SK-N-SH (cell line): Measurements from ENCODE around the gene MANBA. TPM values are rescaled to one million over a fixed set of nuclear protein-coding genes. Genes with fewer than 3 reads are reported as not detected.

Source experiments
- CTCF ChIA-PET: fragments of 300-600, 350-600 bp; formaldehyde crosslinking; extraction: SDS; loops from one replicate; lab custom pipeline; 2021; lab: Yijun Ruan, JAX
- POLR2A ChIA-PET: fragments of 350-600 bp; sonication (Branson Sonifier 250); formaldehyde crosslinking; extraction: SDS; loops from one replicate; lab custom pipeline; 2020; ENCODE audit warnings: antibody characterized with exemption, inconsistent platforms; lab: Yijun Ruan, JAX
- DNase-seq: peaks from one replicate; pipeline ENCODE4 v3.0.0; 2012
- H2AFZ ChIP-seq: fragments of 200-600 bp; sonication (generic); 2 replicates; pipeline ENCODE4 v1.8.1; 2016; ENCODE audit warnings: antibody characterized with exemption, mild to moderate bottlenecking, low read depth
- H3F3A ChIP-seq: fragments of 200-600 bp; sonication (generic); replicated peaks from 2 replicates; pipeline ENCODE3; 2016; ENCODE audit warnings: antibody characterized with exemption, mild to moderate bottlenecking; ENCODE audit not compliant: insufficient read depth
- H3K27ac ChIP-seq, 2 experiments: fragments of 200-500 bp in 1 of 2; fragments of 200-600 bp in 1 of 2; sonication (Bioruptor generic) in 1 of 2; sonication (generic), shearing (Covaris generic) in 1 of 2; 2 replicates each; pipeline versions ENCODE4 v1.5.1 to v1.6.1; 2014 to 2016; ENCODE audit warnings: low read depth in 2 of 2, inconsistent platforms in 1 of 2, low read length in 1 of 2, mild to moderate bottlenecking in 1 of 2, mixed read lengths in 1 of 2
- H3K27me3 ChIP-seq: fragments of 200-600 bp; sonication (generic), shearing (Covaris generic); 2 replicates; pipeline ENCODE4 v1.6.1; 2016; ENCODE audit warnings: mixed run types; ENCODE audit not compliant: insufficient read depth
- H3K36me3 ChIP-seq, 2 experiments: fragments of 200-500 bp in 1 of 2; fragments of 200-600 bp in 1 of 2; sonication (Bioruptor generic) in 1 of 2; sonication (generic) in 1 of 2; replicated peaks in 1 of 2; 2 replicates each; pipeline versions ENCODE3 to v1.5.1; 2014 to 2016; ENCODE audit warnings: low read length in 1 of 2, mild to moderate bottlenecking in 1 of 2; ENCODE audit not compliant: insufficient read depth in 2 of 2, control insufficient read depth in 1 of 2
- H3K4me1 ChIP-seq, 2 experiments: fragments of 200-500 bp in 1 of 2; fragments of 200-600 bp in 1 of 2; sonication (Bioruptor generic) in 1 of 2; sonication (generic), shearing (Covaris generic) in 1 of 2; 2 replicates each; pipeline versions ENCODE4 v1.5.1 to v1.6.1; 2014 to 2016; ENCODE audit warnings: low read depth in 1 of 2, low read length in 1 of 2, mixed run types in 1 of 2; ENCODE audit not compliant: insufficient read depth in 2 of 2, control insufficient read depth in 1 of 2
- H3K4me2 ChIP-seq: fragments of 200-600 bp; sonication (generic), shearing (Covaris generic); 2 replicates; pipeline ENCODE4 v1.6.1; 2017; ENCODE audit warnings: mixed run types
- H3K4me3 ChIP-seq, 2 experiments: fragments of 200-500 bp in 1 of 2; fragments of 200-600 bp in 1 of 2; sonication (Bioruptor generic) in 1 of 2; sonication (generic), shearing (Covaris generic) in 1 of 2; 2 replicates each; pipeline versions ENCODE4 v1.5.1 to v1.8.1; 2014 to 2016; ENCODE audit warnings: low read depth in 2 of 2, inconsistent platforms in 1 of 2, low read length in 1 of 2, mild to moderate bottlenecking in 1 of 2, mixed read lengths in 1 of 2, moderate library complexity in 1 of 2
- H3K79me2 ChIP-seq: fragments of 200-600 bp; sonication (generic); 2 replicates; pipeline ENCODE4 v1.8.1; 2017; ENCODE audit warnings: mild to moderate bottlenecking; ENCODE audit not compliant: insufficient read depth
- H3K9ac ChIP-seq: fragments of 200-600 bp; sonication (generic); 2 replicates; pipeline ENCODE4 v1.6.1; 2017; ENCODE audit warnings: mixed run types
- H3K9me2 ChIP-seq: fragments of 200-600 bp; sonication (generic); 2 replicates; pipeline ENCODE4 v1.6.1; 2017; ENCODE audit warnings: mixed run types
- H3K9me3 ChIP-seq: fragments of 200-600 bp; sonication (generic); 2 replicates; pipeline ENCODE4 v1.6.1; 2017; ENCODE audit warnings: mixed run types, mild to moderate bottlenecking, moderate library complexity
- H4K20me1 ChIP-seq: fragments of 200-600 bp; sonication (generic); 2 replicates; pipeline ENCODE4 v1.6.1; 2017; ENCODE audit warnings: mild to moderate bottlenecking, mixed run types; ENCODE audit not compliant: insufficient read depth
- CHD2 ChIP-seq: fragments of 150-350 bp; IDR thresholded peaks from 2 replicates; pipeline ENCODE4 v1.6.1; 2018; ENCODE audit warnings: low read length; ENCODE audit not compliant: partially characterized antibody
- ELF1 ChIP-seq: IDR thresholded peaks from 2 replicates; pipeline ENCODE4 v1.4.0; 2012
- FOSL2 ChIP-seq: IDR thresholded peaks from 2 replicates; pipeline ENCODE4 v1.4.0; 2012; ENCODE audit warnings: low read depth, mild to moderate bottlenecking, moderate library complexity, borderline replicate concordance
- GABPA ChIP-seq: IDR thresholded peaks from 2 replicates; pipeline ENCODE4 v1.4.0; 2012; ENCODE audit warnings: low read depth, mild to moderate bottlenecking
- GATA2 ChIP-seq: sonication (generic); formaldehyde crosslinking; IDR thresholded peaks from 2 replicates; pipeline ENCODE4 v1.5.0; 2020; ENCODE audit warnings: mild to moderate bottlenecking, missing genetic modification reagents
- IRF3 ChIP-seq: fragments of 150-350 bp; IDR thresholded peaks from 2 replicates; pipeline ENCODE4 v1.6.1; 2016; ENCODE audit warnings: mild to moderate bottlenecking, low read depth, low read length
- JUND ChIP-seq: IDR thresholded peaks from 2 replicates; pipeline ENCODE4 v1.4.0; 2012
- MAX ChIP-seq: IDR thresholded peaks from 2 replicates; pipeline ENCODE4 v1.4.0; 2012; ENCODE audit warnings: low read depth
- MEF2A ChIP-seq: IDR thresholded peaks from 2 replicates; pipeline ENCODE4 v1.4.0; 2012; ENCODE audit warnings: low read depth, borderline replicate concordance
- MXI1 ChIP-seq: IDR thresholded peaks from 2 replicates; pipeline ENCODE4 v1.6.1; 2012; ENCODE audit warnings: mild to moderate bottlenecking, low read depth, low read length, improper control_type of control experiment
- NFIC ChIP-seq: IDR thresholded peaks from 2 replicates; pipeline ENCODE4 v1.4.0; 2012; ENCODE audit warnings: borderline replicate concordance
- PBX3 ChIP-seq: IDR thresholded peaks from 2 replicates; pipeline ENCODE4; 2012
- RFX5 ChIP-seq: IDR thresholded peaks from 2 replicates; pipeline ENCODE4 v1.6.1; 2012; ENCODE audit warnings: mild to moderate bottlenecking, improper control_type of control experiment, low read length
- TAF1 ChIP-seq: IDR thresholded peaks from 2 replicates; pipeline ENCODE4 v1.6.1; 2012; ENCODE audit warnings: low read depth, mild to moderate bottlenecking, low read length, moderate library complexity, borderline replicate concordance
- TCF12 ChIP-seq: IDR thresholded peaks from 2 replicates; pipeline ENCODE4 v1.4.0; 2012
- TEAD4 ChIP-seq: IDR thresholded peaks from 2 replicates; pipeline ENCODE4 v1.4.0; 2012; ENCODE audit warnings: mild to moderate bottlenecking, borderline replicate concordance; ENCODE audit not compliant: insufficient read depth
- USF1 ChIP-seq: IDR thresholded peaks from 2 replicates; pipeline ENCODE4 v1.4.0; 2012; ENCODE audit warnings: low read depth, borderline replicate concordance
- WGBS: methylation state at CpG from one replicate; pipeline ENCODE4 v1.1.6; 2017; ENCODE audit warnings: low lambda C conversion rate; 5-methylcytosine and 5-hydroxymethylcytosine counted together
- polyA plus RNA-seq, 3 experiments: library from polyadenylated mRNA; depleted of rRNA; stranded (reverse); fragments of >200 nt; gene quantifications; 2 replicates each; pipeline ENCODE4 v1.2.3, GENCODE V29; 2012

MANBA gene
- polyA plus RNA-seq, 1 of the 3 experiments (the other 2 are of a cell fraction), result 13.4 TPM

GRCh38 chr4:102687982-102688433, 72.8 kb downstream of the MANBA start:
- H3K9me2 ChIP-seq, result no peaks in the 10 kb centered on the region
- H4K20me1 ChIP-seq, result no peaks in the 10 kb centered on the region
- no peak for DNase-seq
- peaks cover 16% of the 10 kb centered on the region for H3F3A ChIP-seq
- H3K79me2 ChIP-seq, result no peaks in the 10 kb centered on the region
- H3K4me2 ChIP-seq, result no peak overlapping the region
- CTCF ChIA-PET, result no interaction called here
- no peak overlapping the region for H3K9ac ChIP-seq
- peaks cover 0 to 16% of the 10 kb centered on the region in 2 experiments; a peak in 2 of 4 replicates for H3K4me1 ChIP-seq
- peaks cover 9 to 17% of the 10 kb centered on the region in 2 experiments for H3K36me3 ChIP-seq
- H3K4me3 ChIP-seq, result no peak overlapping the region
- WGBS, result 97% methylated on average over 7 of the region's 7 CpGs
- POLR2A ChIA-PET, result no interaction called here
- H3K27me3 ChIP-seq, result no peaks in the 10 kb centered on the region
- H2AFZ ChIP-seq, result no peak overlapping the region
- H3K27ac ChIP-seq, result no peak overlapping the region
- TF ChIP-seq ELF1, result no peak
- TF ChIP-seq TCF12, result no peak
- TF ChIP-seq CHD2, result no peak
- no peaks in the 10 kb centered on the region for H3K9me3 ChIP-seq

- no peaks in the 10 kb centered on the region for H3K9me2 ChIP-seq
- ChIA-PET POLR2A (no interaction called here), CTCF (no interaction called here)
- no peak overlapping the region for H3K4me3 ChIP-seq
- H4K20me1 ChIP-seq, result no peaks in the 10 kb centered on the region
- H3K4me2 ChIP-seq, result no peak overlapping the region
- WGBS, result 81% methylated on average over 4 of the region's 4 CpGs
- peaks cover 18% of the 10 kb centered on the region for H3F3A ChIP-seq
- H3K27ac ChIP-seq, result no peak overlapping the region
- H2AFZ ChIP-seq, result no peak overlapping the region
- no peaks in the 10 kb centered on the region for H3K79me2 ChIP-seq
- no peak overlapping the region for H3K9ac ChIP-seq
- no peaks in the 10 kb centered on the region for H3K9me3 ChIP-seq
- H3K36me3 ChIP-seq, result peaks cover 9 to 18% of the 10 kb centered on the region in 2 experiments
- peaks cover 0 to 16% of the 10 kb centered on the region in 2 experiments; a peak in 2 of 4 replicates for H3K4me1 ChIP-seq
- H3K27me3 ChIP-seq, result no peaks in the 10 kb centered on the region
- no peak for DNase-seq
- TF ChIP-seq CHD2 (no peak), USF1 (no peak), MEF2A (no peak), JUND (no peak), GABPA (no peak), MAX (no peak), TEAD4 (no peak), FOSL2 (no peak), PBX3 (no peak), TAF1 (no peak), MXI1 (no peak), NFIC (no peak), GATA2 (no peak), TCF12 (no peak), IRF3 (no peak), RFX5 (no peak)
Observed at GRCh38 chr4:102687373-102687981, 73.3 kb downstream of the MANBA start.
